H1 (cell line): ENCODE results near the gene RHBG. TPM values are rescaled to one million over a fixed set of nuclear protein-coding genes. Genes with fewer than 3 reads are reported as not detected.
A peak's percentile ranks its signal among the peaks of the same experiment; 100 is the strongest.

ENCODE experiments used
- CTCF ChIA-PET: fragments of 300-600 bp; sonication (Branson Sonifier 250); formaldehyde crosslinking; loops from one replicate; lab custom pipeline; 2021; ENCODE audit not compliant: partially characterized antibody; lab: Charles Lee
- POLR2A ChIA-PET: fragments of 300-600 bp; sonication (Branson Sonifier 250); formaldehyde crosslinking; loops from one replicate; lab custom pipeline; 2021; ENCODE audit warnings: inconsistent platforms; ENCODE audit not compliant: partially characterized antibody; lab: Charles Lee
- DNase-seq, 2 experiments: peaks; one replicate each; pipeline versions ENCODE4 v3.0.0 to v3.0.0-alpha.2; 2010 to 2022; ENCODE audit warnings: low spot score in 2 of 2, low read depth in 1 of 2, mixed read lengths in 1 of 2
- FAIRE-seq: peaks from 2 replicates; lab custom pipeline; 2011; peaks lifted over from hg19 to GRCh38; lab: Jason Lieb, UNC
- H2AFZ ChIP-seq: 2 replicates; pipeline ENCODE4 v1.8.1; 2012; ENCODE audit warnings: low read length, inconsistent platforms
- H2AK5ac ChIP-seq: 2 replicates; pipeline ENCODE4 v1.6.1; 2013; ENCODE audit warnings: low read depth, low read length
- H2BK120ac ChIP-seq: replicated peaks from 2 replicates; pipeline ENCODE3; 2013; ENCODE audit warnings: low read depth, low read length, inconsistent platforms
- H2BK12ac ChIP-seq: 2 replicates; pipeline ENCODE4 v1.6.1; 2013; ENCODE audit warnings: low read depth, low read length
- H2BK15ac ChIP-seq: 2 replicates; pipeline ENCODE4 v1.6.1; 2013; ENCODE audit warnings: low read length
- H2BK20ac ChIP-seq: 2 replicates; pipeline ENCODE4 v1.6.1; 2013; ENCODE audit warnings: low read length
- H2BK5ac ChIP-seq: 2 replicates; pipeline ENCODE4 v1.6.1; 2013; ENCODE audit warnings: low read depth, low read length
- H3K14ac ChIP-seq: 2 replicates; pipeline ENCODE4 v1.6.1; 2013; ENCODE audit warnings: inconsistent platforms; ENCODE audit not compliant: insufficient read length
- H3K18ac ChIP-seq: 2 replicates; pipeline ENCODE4 v1.6.1; 2013; ENCODE audit warnings: low read length; ENCODE audit errors: extremely low read depth
- H3K23ac ChIP-seq: 2 replicates; pipeline ENCODE4 v1.6.1; 2013; ENCODE audit warnings: inconsistent platforms; ENCODE audit not compliant: insufficient read length
- H3K23me2 ChIP-seq: 2 replicates; pipeline ENCODE4 v1.6.1; 2013; ENCODE audit warnings: low read depth, low read length
- H3K27ac ChIP-seq: 2 replicates; pipeline ENCODE4 v1.6.1; 2011; ENCODE audit warnings: low read depth, low read length, inconsistent platforms
- H3K27me3 ChIP-seq, 4 experiments: replicated peaks in 1 of 4; 1 replicate in 1 of 4; 2 replicates in 3 of 4; pipeline versions ENCODE4 v1.6.1 to v1.8.1; 2011 to 2013; ENCODE audit warnings: low read length in 3 of 4, mild to moderate bottlenecking in 3 of 4, inconsistent platforms in 2 of 4, mixed read lengths in 2 of 4, moderate library complexity in 1 of 4; ENCODE audit not compliant: control insufficient read depth in 3 of 4, insufficient read depth in 3 of 4; ENCODE audit errors: extremely low read depth in 1 of 4
- H3K36me3 ChIP-seq, 4 experiments: 2 replicates each; pipeline versions ENCODE4 v1.6.1 to v1.8.1; 2011 to 2013; ENCODE audit warnings: mild to moderate bottlenecking in 4 of 4, low read length in 3 of 4, moderate library complexity in 2 of 4, control low read depth in 1 of 4, inconsistent platforms in 1 of 4; ENCODE audit not compliant: insufficient read depth in 4 of 4, control insufficient read depth in 2 of 4
- H3K4ac ChIP-seq: replicated peaks from 2 replicates; pipeline ENCODE3; 2013; ENCODE audit warnings: low read length, low read depth, mixed read lengths, inconsistent platforms; ENCODE audit not compliant: insufficient read length
- H3K4me1 ChIP-seq, 4 experiments: replicated peaks in 1 of 4; 1 replicate in 1 of 4; 2 replicates in 3 of 4; pipeline versions ENCODE4 v1.6.1 to v1.8.1; 2011 to 2013; ENCODE audit warnings: low read length in 3 of 4, inconsistent platforms in 2 of 4, mixed read lengths in 1 of 4; ENCODE audit not compliant: insufficient read depth in 4 of 4, control insufficient read depth in 3 of 4
- H3K4me2 ChIP-seq, 2 experiments: 2 replicates each; pipeline versions ENCODE4 v1.6.1 to v1.8.1; 2011 to 2013; ENCODE audit warnings: low read depth in 2 of 2, low read length in 2 of 2, control low read depth in 1 of 2, inconsistent platforms in 1 of 2, mild to moderate bottlenecking in 1 of 2; ENCODE audit not compliant: insufficient read depth in 1 of 2
- H3K4me3 ChIP-seq, 4 experiments: fragments of 200-600, 300-600 bp in 1 of 4; sonication (generic), shearing (Covaris generic), sonication (Bioruptor Twin) in 1 of 4; 2 replicates each; pipeline versions ENCODE4 v1.5.1 to v1.8.1; 2011 to 2016; ENCODE audit warnings: low read length in 4 of 4, low read depth in 3 of 4, control low read depth in 2 of 4, inconsistent platforms in 2 of 4, mild to moderate bottlenecking in 2 of 4, mixed read lengths in 1 of 4, moderate library complexity in 1 of 4; ENCODE audit not compliant: insufficient read depth in 2 of 4; ENCODE audit errors: extremely low read depth in 1 of 4
- H3K56ac ChIP-seq: replicated peaks from 2 replicates; pipeline ENCODE3; 2013; ENCODE audit warnings: low read depth, mild to moderate bottlenecking, mixed read lengths, low read length, inconsistent platforms; ENCODE audit not compliant: insufficient read length
- H3K79me1 ChIP-seq: 2 replicates; pipeline ENCODE4 v1.6.1; 2013; ENCODE audit warnings: low read depth, low read length, control low read depth
- H3K79me2 ChIP-seq, 2 experiments: 2 replicates each; pipeline versions ENCODE4 v1.6.1 to v1.8.1; 2012 to 2013; ENCODE audit warnings: low read length in 2 of 2, mild to moderate bottlenecking in 2 of 2, inconsistent platforms in 1 of 2; ENCODE audit not compliant: insufficient read depth in 2 of 2, control insufficient read depth in 1 of 2
- H3K9ac ChIP-seq, 4 experiments: replicated peaks in 1 of 4; 1 replicate in 1 of 4; 2 replicates in 3 of 4; pipeline versions ENCODE4 v1.6.1 to v1.8.1; 2011 to 2013; ENCODE audit warnings: low read depth in 3 of 4, low read length in 3 of 4, control low read depth in 2 of 4, mild to moderate bottlenecking in 2 of 4, moderate library complexity in 2 of 4, inconsistent platforms in 1 of 4; ENCODE audit errors: extremely low read depth in 1 of 4
- H3K9me3 ChIP-seq, 2 experiments: 2 replicates each; pipeline versions ENCODE4 v1.6.1 to v1.8.1; 2012 to 2013; ENCODE audit warnings: mild to moderate bottlenecking in 2 of 2, moderate library complexity in 2 of 2, control low read depth in 1 of 2, inconsistent platforms in 1 of 2, low read depth in 1 of 2, low read length in 1 of 2, mixed read lengths in 1 of 2; ENCODE audit not compliant: insufficient read depth in 2 of 2
- H4K20me1 ChIP-seq, 2 experiments: replicated peaks in 1 of 2; 2 replicates each; pipeline versions ENCODE3 to v1.8.1; 2011 to 2013; ENCODE audit warnings: inconsistent platforms in 2 of 2, low read length in 2 of 2, mild to moderate bottlenecking in 1 of 2; ENCODE audit not compliant: insufficient read depth in 2 of 2, control insufficient read depth in 1 of 2
- H4K5ac ChIP-seq: 2 replicates; pipeline ENCODE4 v1.6.1; 2013; ENCODE audit warnings: low read length, low read depth, mixed read lengths, inconsistent platforms; ENCODE audit not compliant: insufficient read length
- H4K8ac ChIP-seq: 2 replicates; pipeline ENCODE4 v1.8.0; 2013; ENCODE audit warnings: mild to moderate bottlenecking, moderate library complexity, low read length, inconsistent platforms; ENCODE audit not compliant: insufficient read depth; ENCODE audit errors: extremely low read depth
- H4K91ac ChIP-seq: replicated peaks from 2 replicates; pipeline ENCODE3; 2013; ENCODE audit warnings: low read length, mixed read lengths, inconsistent platforms; ENCODE audit not compliant: insufficient read length
- CBX5 ChIP-seq: fragments of 300-800, 300-1000 bp; sonication (generic); IDR thresholded peaks from 2 replicates; pipeline ENCODE4 v1.7.1; 2016; ENCODE audit warnings: antibody characterized with exemption, low read length, low read depth
- NRF1 ChIP-seq: IDR thresholded peaks from 2 replicates; pipeline ENCODE4 v1.6.1; 2011; ENCODE audit warnings: mild to moderate bottlenecking, low read depth, low read length, improper control_type of control experiment
- SUZ12 ChIP-seq: fragments of 200-600 bp; sonication (generic); IDR thresholded peaks from 2 replicates; pipeline ENCODE4 v1.6.1; 2012; ENCODE audit warnings: mild to moderate bottlenecking, inconsistent platforms, low read length, moderate library complexity, mixed read lengths
- WGBS, 2 experiments: shearing (Covaris generic) in 1 of 2; methylation state at CpG; one replicate each; pipeline versions ENCODE4 v1.1.6 to v1.1.7; 2013 to 2015; ENCODE audit warnings: low lambda C conversion rate in 2 of 2, mixed read lengths in 2 of 2, inconsistent platforms in 1 of 2, low coverage in 1 of 2, missing lambda C conversion rate in 1 of 2; ENCODE audit not compliant: insufficient replicate concordance in 2 of 2, insufficient coverage in 1 of 2, insufficient read length in 1 of 2; ENCODE audit errors: extremely low coverage in 1 of 2, missing lambda C conversion rate in 1 of 2; 5-methylcytosine and 5-hydroxymethylcytosine counted together
- polyA plus RNA-seq, 7 experiments: library from polyadenylated mRNA; depleted of rRNA in 3 of 7; stranded (reverse) in 5 of 7; unstranded in 2 of 7; fragments of >200 nt in 5 of 7; fragments of 200-250 nt in 2 of 7; gene quantifications; 1 replicate in 5 of 7; 2 replicates in 1 of 7; 4 replicates in 1 of 7; pipeline versions ENCODE4 v1.2.1 to v1.2.3, GENCODE V29; 2011 to 2013; ENCODE audit warnings: missing spikeins in 2 of 7, mixed read lengths in 2 of 7
- total RNA-seq: library from RNA; stranded (reverse); fragmentation: NEBNext Ultra II Directional; extraction: Animal tissue kit (Norgen Biotek cat#: 25700); gene quantifications from 2 replicates; pipeline ENCODE4 v1.2.1, GENCODE V29; 2021
- TF ChIP-seq, protein P1 (sequence below), 3 experiments: IDR thresholded peaks; 1 replicate in 2 of 3; 2 replicates in 1 of 3; pipeline versions ENCODE4 v1.5.1 to v1.6.1; 2011; ENCODE audit warnings: low read length in 3 of 3, mild to moderate bottlenecking in 3 of 3, inconsistent platforms in 2 of 3, low read depth in 1 of 3, moderate library complexity in 1 of 3; ENCODE audit not compliant: insufficient read depth in 1 of 3; ENCODE audit errors: control extremely low read depth in 1 of 3
- TF ChIP-seq, protein P2 (sequence below): IDR thresholded peaks from 2 replicates; pipeline ENCODE4 v1.6.1; 2012; ENCODE audit warnings: inconsistent platforms

Gene RHBG
- total and polyA plus RNA-seq, 2 of the 8 experiments (the other 6 are each of a cell fraction or from before 2014, with no cell fraction given): 2.6 to 2.7 TPM

GRCh38 chr1:156376958-156377919 is 8.2 kb downstream of the RHBG start:
- 87% methylated on average over 20 of the region's 20 CpGs; no CpG with 5 or more reads in 1 of the 2 experiments for WGBS, 2 experiments

More at GRCh38 chr1:156376958-156377919, 8.2 kb downstream of the RHBG start:
- Histone ChIP-seq H3K36me3 (no peaks in the 10 kb centered on the region), H4K8ac (no peak overlapping the region), H3K27me3 (no peaks in the 10 kb centered on the region), H3K9ac (no peak overlapping the region), H4K5ac (no peak overlapping the region), H2BK15ac (peak overlapping the region; percentile 37; the same call in 1 of the 2 replicates), H2BK5ac (no peak overlapping the region), H2BK20ac (no peak overlapping the region), H3K4me1 (peaks cover 0 to 4% (median 2%) of the 10 kb centered on the region in 4 experiments; a peak in 4 of 7 replicates), H4K91ac (no peak overlapping the region), H3K27ac (no peak overlapping the region), H3K23ac (no peak overlapping the region), H2BK12ac (no peak overlapping the region), H2AFZ (no peak overlapping the region), H3K4me2 (no peak overlapping the region), H3K18ac (no peak overlapping the region), H3K79me2 (no peaks in the 10 kb centered on the region), H3K56ac (no peak overlapping the region), H3K4ac (no peak overlapping the region), H3K14ac (no peak overlapping the region), H3K9me3 (no peaks in the 10 kb centered on the region), H3K23me2 (no peaks in the 10 kb centered on the region), H2AK5ac (no peak overlapping the region), H3K4me3 (no peak overlapping the region), H2BK120ac (no peak overlapping the region), H4K20me1 (no peaks in the 10 kb centered on the region), H3K79me1 (no peaks in the 10 kb centered on the region)
- CTCF ChIA-PET: interaction anchor here (0.7 to 19.9 kb wide), 9 partner anchors 10 to 73 kb away, joined by 3 to 574 read pairs (median 5); no protein-coding TSS in a partner anchor
- POLR2A ChIA-PET: interaction anchor here (0.6 to 1.8 kb wide), 7 partner anchors 9 to 104 kb away, joined by 3 to 5 read pairs (median 4); partner anchors contain the start of gene RHBG
- no peak for FAIRE-seq
- no peak for TF ChIP-seq CBX5
- TF ChIP-seq SUZ12: no peak
- TF ChIP-seq, protein P1, sequence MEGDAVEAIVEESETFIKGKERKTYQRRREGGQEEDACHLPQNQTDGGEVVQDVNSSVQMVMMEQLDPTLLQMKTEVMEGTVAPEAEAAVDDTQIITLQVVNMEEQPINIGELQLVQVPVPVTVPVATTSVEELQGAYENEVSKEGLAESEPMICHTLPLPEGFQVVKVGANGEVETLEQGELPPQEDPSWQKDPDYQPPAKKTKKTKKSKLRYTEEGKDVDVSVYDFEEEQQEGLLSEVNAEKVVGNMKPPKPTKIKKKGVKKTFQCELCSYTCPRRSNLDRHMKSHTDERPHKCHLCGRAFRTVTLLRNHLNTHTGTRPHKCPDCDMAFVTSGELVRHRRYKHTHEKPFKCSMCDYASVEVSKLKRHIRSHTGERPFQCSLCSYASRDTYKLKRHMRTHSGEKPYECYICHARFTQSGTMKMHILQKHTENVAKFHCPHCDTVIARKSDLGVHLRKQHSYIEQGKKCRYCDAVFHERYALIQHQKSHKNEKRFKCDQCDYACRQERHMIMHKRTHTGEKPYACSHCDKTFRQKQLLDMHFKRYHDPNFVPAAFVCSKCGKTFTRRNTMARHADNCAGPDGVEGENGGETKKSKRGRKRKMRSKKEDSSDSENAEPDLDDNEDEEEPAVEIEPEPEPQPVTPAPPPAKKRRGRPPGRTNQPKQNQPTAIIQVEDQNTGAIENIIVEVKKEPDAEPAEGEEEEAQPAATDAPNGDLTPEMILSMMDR (IDR thresholded peaks at IDR 0.05; ENCODE audit: control extremely low read depth in 1 of 3, insufficient read depth in 1 of 3, low read depth in 1 of 3, low read length in 3 of 3): no peak
- TF ChIP-seq, protein P2, sequence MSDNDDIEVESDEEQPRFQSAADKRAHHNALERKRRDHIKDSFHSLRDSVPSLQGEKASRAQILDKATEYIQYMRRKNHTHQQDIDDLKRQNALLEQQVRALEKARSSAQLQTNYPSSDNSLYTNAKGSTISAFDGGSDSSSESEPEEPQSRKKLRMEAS: no peak
- no peak for TF ChIP-seq NRF1
- DNase-seq: no peak
